ENCODE measurements around the gene PCF11. TPM values are rescaled to one million over a fixed set of nuclear protein-coding genes. Genes with fewer than 3 reads are reported as not detected.

PCF11 gene
- polyA plus RNA-seq, 4 donors: 13.8 to 65.0 (median 21.1) TPM

DNA sequence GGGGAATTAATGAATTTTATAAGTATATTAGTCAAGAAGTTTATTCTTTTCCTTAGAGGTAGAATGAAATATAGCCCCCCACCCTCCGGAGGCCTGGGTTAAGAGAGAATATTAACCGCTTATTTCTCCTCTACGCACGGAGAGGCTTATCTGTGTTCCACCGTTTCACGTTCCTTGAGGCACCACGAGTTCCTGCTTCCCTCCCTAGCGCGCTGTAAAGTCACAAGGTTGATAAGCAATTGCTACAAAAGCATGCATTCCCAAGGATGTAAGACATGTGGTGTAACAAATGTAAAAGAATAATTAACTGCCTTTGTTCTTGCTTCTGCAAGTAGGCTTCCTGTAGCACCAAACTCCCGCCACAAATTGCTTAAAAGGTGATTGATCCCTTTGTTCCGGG, 35.1 kb downstream of the PCF11 start:
- H3K4me1 ChIP-seq (ENCODE audit: control insufficient read depth in 3 of 3, insufficient read depth in 2 of 3, low read depth in 1 of 3, low read length in 2 of 3): peaks cover 1 to 12% (median 6%) of the 10 kb centered on the region in 3 donors
- H3K4me3 ChIP-seq (ENCODE audit: low read depth in 1 of 3, low read length in 3 of 3): peak overlapping the region in 2 of 3 donors; percentile 74 to 78
- DNase-seq: peak; percentile 33 to 73
- H3K27ac ChIP-seq (ENCODE audit: low read depth in 1 of 3, low read length in 2 of 3): peak overlapping the region in 1 of 3 donors; percentile 96
- peaks cover 0 to 28% (median 0%) of the 10 kb centered on the region in 3 donors for H3K36me3 ChIP-seq (ENCODE audit: control insufficient read depth in 3 of 3, insufficient read depth in 2 of 3, low read depth in 1 of 3, low read length in 3 of 3)
- no peaks in the 10 kb centered on the region for H3K9me3 ChIP-seq (ENCODE audit: control insufficient read depth in 2 of 2, insufficient read depth in 1 of 2, low read depth in 1 of 2, low read length in 1 of 2)
- no peaks in the 10 kb centered on the region for H3K27me3 ChIP-seq (ENCODE audit: control insufficient read depth in 3 of 3, insufficient read depth in 3 of 3, low read length in 3 of 3)
- WGBS, 3 donors: 26 to 74% (median 51%) methylated on average over 11 of the region's 11 CpGs
- FAIRE-seq: no peak

DNA sequence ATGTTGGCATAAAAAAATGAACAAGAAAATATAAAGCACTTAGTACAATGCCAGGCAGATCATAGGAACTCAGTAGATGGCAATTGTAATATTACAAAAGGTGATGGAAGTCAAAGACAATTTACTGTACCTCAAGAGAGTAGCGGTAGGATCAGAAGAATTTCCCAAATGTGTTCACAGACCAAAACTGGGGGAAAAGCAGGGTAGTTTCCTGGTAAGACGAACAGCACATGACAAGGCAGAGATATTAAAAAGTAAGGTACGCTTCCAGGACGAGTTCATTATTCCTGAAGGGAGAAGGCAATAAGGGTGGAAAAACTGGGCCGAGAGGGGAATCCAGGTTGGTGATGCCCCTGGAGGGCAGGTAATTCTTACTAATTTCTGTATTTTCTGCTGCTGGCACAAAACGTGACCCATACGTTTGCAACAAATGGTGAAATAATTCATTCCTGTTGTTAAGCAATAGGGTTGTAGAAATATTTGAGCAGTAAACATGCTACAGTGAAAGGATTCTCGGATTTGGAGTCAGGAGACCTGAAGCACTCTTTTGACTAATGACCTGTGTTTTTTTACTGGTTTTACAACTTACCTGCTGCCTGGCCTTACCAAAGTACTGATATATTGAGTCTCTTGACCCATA, 35.8 kb downstream of the PCF11 start:
- DNase-seq (peak in 1 of 2 donors; percentile 11), FAIRE-seq (no peak)
- 2 to 15% (median 13%) methylated on average over 8 of the region's 8 CpGs for whole genome bisulfite sequencing, 3 donors
- H3K4me3 ChIP-seq (ENCODE audit: low read depth in 1 of 3, low read length in 3 of 3): peak overlapping the region; percentile 74 to 78 (median 77)
- no peaks in the 10 kb centered on the region for H3K27me3 ChIP-seq (ENCODE audit: control insufficient read depth in 3 of 3, insufficient read depth in 3 of 3, low read length in 3 of 3)
- H3K27ac ChIP-seq (ENCODE audit: low read depth in 1 of 3, low read length in 2 of 3): peak overlapping the region; percentile 60 to 97 (median 96)
- peaks cover 0 to 25% (median 0%) of the 10 kb centered on the region in 3 donors for H3K36me3 ChIP-seq (ENCODE audit: control insufficient read depth in 3 of 3, insufficient read depth in 2 of 3, low read depth in 1 of 3, low read length in 3 of 3)
- H3K9me3 ChIP-seq (ENCODE audit: control insufficient read depth in 2 of 2, insufficient read depth in 1 of 2, low read depth in 1 of 2, low read length in 1 of 2): no peaks in the 10 kb centered on the region
- H3K4me1 ChIP-seq (ENCODE audit: control insufficient read depth in 3 of 3, insufficient read depth in 2 of 3, low read depth in 1 of 3, low read length in 2 of 3): peaks cover 1 to 12% (median 6%) of the 10 kb centered on the region in 3 donors

DNA sequence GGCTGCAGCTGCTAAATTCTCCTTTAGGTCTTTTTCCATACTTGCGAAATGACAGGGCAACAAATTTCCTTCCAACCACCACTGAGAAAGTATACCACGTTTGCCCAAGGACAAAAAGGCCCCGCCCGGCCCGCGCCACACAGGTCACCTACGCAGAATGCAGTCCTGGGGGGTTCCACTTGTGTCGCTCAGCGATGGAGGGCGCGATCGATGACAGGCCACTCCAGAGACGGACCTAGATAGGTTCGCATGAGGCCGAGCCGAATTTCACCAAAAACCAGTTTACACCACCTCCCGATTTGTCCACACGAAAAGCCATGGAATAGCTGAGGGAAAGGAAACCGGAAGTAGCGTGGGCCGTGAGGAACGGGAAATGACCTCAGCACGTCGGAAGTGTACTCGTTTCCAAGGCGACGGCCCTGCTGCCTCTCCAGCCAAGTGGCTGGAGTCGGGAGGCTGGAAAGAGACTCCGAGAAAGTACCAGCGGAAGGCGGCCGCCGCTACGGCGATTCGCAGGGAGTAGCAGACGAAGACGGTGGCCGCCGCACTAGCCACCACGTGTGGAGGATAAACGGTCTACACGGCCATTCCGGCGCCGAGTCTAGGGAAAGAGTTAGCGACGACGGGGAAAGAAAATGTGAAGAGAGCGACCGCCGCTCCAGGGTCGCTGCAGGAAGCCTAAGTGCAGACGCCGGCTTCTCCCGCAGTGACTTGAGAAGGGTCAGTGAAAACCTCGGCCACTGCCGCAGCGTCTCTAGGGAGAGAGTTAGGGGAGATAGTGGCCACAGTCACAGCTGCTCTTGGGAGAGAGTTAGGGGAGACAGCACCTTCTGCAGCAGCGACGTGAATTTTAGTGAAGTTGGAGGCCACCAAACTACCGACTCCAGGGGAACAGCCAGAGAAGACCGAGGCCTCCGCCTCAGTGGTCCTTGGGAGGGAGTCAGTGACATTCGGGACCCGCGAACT, 36.7 kb downstream of the PCF11 start, which contains the start of gene ANKRD42:
Gene ANKRD42, plus strand, starts transcription at position 398 of the 966 bp plus-strand sequence. CDS start 959 bp downstream, outside the sequence.
- 0 to 1% (median 1%) methylated on average over 67 of the region's 67 CpGs for WGBS, 3 donors
- peak within 1 kb of the TSS; percentile 74 to 78 (median 77) for H3K4me3 ChIP-seq (ENCODE audit: low read depth in 1 of 3, low read length in 3 of 3)
- H3K4me1 ChIP-seq (ENCODE audit: control insufficient read depth in 3 of 3, insufficient read depth in 2 of 3, low read depth in 1 of 3, low read length in 2 of 3): peaks cover 1 to 12% (median 6%) of the 10 kb centered on the region in 3 donors
- no peaks in the 10 kb centered on the region for H3K9me3 ChIP-seq (ENCODE audit: control insufficient read depth in 2 of 2, insufficient read depth in 1 of 2, low read depth in 1 of 2, low read length in 1 of 2)
- DNase-seq (peak; percentile 96 to 99), FAIRE-seq (no peak)
- H3K27me3 ChIP-seq (ENCODE audit: control insufficient read depth in 3 of 3, insufficient read depth in 3 of 3, low read length in 3 of 3): no peaks in the 10 kb centered on the region
- peaks cover 0 to 25% (median 0%) of the 10 kb centered on the region in 3 donors for H3K36me3 ChIP-seq (ENCODE audit: control insufficient read depth in 3 of 3, insufficient read depth in 2 of 3, low read depth in 1 of 3, low read length in 3 of 3)
- H3K27ac ChIP-seq (ENCODE audit: low read depth in 1 of 3, low read length in 2 of 3): peak within 1 kb of the TSS; percentile 75 to 97 (median 96)

DNA sequence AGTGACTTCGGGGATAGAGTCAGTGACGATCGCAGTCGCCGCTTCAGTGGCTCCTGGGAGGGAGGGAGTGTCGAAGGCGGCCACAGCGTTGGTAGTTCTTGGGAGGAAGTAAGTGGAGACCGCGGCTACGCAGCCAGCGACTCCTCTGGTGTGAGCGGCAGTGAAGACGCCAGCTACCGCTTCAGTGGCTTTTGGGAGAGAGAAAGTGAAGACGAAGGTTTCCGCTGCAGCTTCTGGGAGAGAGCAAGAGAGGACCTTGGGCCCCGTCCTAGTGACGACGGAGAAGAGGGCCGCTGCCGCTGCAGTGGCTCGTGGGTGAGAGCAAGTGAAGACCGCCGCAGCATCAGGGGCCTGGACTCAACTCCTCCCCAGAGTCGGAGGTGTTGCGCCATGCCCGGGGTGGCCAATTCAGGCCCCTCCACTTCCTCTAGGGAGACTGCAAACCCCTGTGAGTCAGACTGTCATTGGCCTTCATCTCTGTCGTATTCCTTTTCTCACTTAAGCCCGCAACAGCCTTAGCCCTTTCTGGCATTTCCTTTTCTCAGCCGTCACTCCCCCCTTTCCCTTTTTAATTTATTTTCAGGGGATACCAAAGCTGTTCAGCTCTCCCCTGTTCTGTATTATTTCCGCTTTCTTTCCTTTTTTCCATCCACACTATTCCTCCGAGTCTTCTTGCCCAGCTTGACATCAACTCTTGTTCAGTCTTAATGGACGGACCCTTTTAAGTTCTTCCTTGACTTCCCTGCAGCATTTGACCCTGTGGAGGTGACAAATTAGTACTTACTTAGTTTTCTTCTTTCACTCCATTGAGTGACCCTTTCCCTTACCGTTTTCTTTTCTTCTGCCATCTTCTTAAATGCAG, 37.6 kb downstream of the PCF11 start:
- 2% methylated on average over 35 of the region's 35 CpGs for WGBS, 3 donors
- no peak for FAIRE-seq
- Histone ChIP-seq H3K9me3 (ENCODE audit: control insufficient read depth in 2 of 2, insufficient read depth in 1 of 2, low read depth in 1 of 2, low read length in 1 of 2) (no peaks in the 10 kb centered on the region), H3K27ac (ENCODE audit: low read depth in 1 of 3, low read length in 2 of 3) (peak overlapping the region; percentile 75 to 97 (median 96)), H3K4me3 (ENCODE audit: low read depth in 1 of 3, low read length in 3 of 3) (peak overlapping the region; percentile 74 to 78 (median 77)), H3K36me3 (ENCODE audit: control insufficient read depth in 3 of 3, insufficient read depth in 2 of 3, low read depth in 1 of 3, low read length in 3 of 3) (peaks cover 0 to 20% (median 2%) of the 10 kb centered on the region in 3 donors), H3K27me3 (ENCODE audit: control insufficient read depth in 3 of 3, insufficient read depth in 3 of 3, low read length in 3 of 3) (no peaks in the 10 kb centered on the region), H3K4me1 (ENCODE audit: control insufficient read depth in 3 of 3, insufficient read depth in 2 of 3, low read depth in 1 of 3, low read length in 2 of 3) (peaks cover 1 to 12% (median 6%) of the 10 kb centered on the region in 3 donors)
- peak; percentile 68 to 84 for DNase-seq

DNA sequence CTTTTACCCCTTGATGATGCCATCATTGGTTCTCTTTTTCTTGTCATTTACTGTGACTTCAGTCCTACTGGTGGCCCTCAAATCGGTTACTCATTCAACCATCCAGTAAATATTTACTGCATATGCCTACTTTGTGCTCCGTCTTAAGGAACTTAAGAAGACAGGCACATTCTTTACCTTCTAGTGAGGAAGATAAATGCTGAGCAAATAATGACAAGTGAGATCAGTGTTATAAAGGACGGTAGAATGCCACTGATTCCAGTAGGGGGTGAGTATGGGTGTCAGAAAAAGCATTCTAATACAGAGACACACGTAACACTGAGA, 38.2 kb downstream of the PCF11 start:
- no peaks in the 10 kb centered on the region for H3K9me3 ChIP-seq (ENCODE audit: control insufficient read depth in 2 of 2, insufficient read depth in 1 of 2, low read depth in 1 of 2, low read length in 1 of 2)
- no peak for FAIRE-seq
- H3K4me1 ChIP-seq (ENCODE audit: control insufficient read depth in 3 of 3, insufficient read depth in 2 of 3, low read depth in 1 of 3, low read length in 2 of 3): peaks cover 1 to 12% (median 6%) of the 10 kb centered on the region in 3 donors
- peaks cover 0 to 14% (median 2%) of the 10 kb centered on the region in 3 donors for H3K36me3 ChIP-seq (ENCODE audit: control insufficient read depth in 3 of 3, insufficient read depth in 2 of 3, low read depth in 1 of 3, low read length in 3 of 3)
- no peaks in the 10 kb centered on the region for H3K27me3 ChIP-seq (ENCODE audit: control insufficient read depth in 3 of 3, insufficient read depth in 3 of 3, low read length in 3 of 3)
- H3K27ac ChIP-seq (ENCODE audit: low read depth in 1 of 3, low read length in 2 of 3): peak overlapping the region in 2 of 3 donors; percentile 96 to 97
- peak overlapping the region in 2 of 3 donors; percentile 74 to 78 for H3K4me3 ChIP-seq (ENCODE audit: low read depth in 1 of 3, low read length in 3 of 3)
- DNase-seq: peak in 1 of 2 donors; percentile 32
- 20 to 36% (median 36%) methylated on average over 4 of the region's 4 CpGs for WGBS, 3 donors

DNA sequence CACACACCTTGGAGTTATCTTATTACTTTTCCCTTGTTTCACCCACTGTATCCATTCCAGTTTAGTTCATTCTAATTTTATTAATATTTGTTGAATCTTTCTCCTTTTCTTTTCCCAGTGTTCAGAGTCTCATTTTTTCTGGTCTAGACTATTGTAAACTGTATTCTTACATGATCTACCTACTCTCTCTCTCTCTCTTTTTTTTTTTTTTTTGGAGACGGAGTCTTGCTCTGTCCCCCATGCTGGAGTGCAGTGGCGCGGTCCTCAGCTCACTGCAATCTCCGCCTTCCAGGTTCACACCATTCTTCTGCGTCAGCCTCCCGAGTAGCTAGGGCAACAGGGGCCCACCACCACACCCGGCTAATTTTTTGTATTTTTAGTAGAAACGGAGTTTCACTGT, 38.7 kb downstream of the PCF11 start:
- Histone ChIP-seq H3K27me3 (ENCODE audit: control insufficient read depth in 3 of 3, insufficient read depth in 3 of 3, low read length in 3 of 3) (no peaks in the 10 kb centered on the region), H3K4me3 (ENCODE audit: low read depth in 1 of 3, low read length in 3 of 3) (no peak overlapping the region), H3K27ac (ENCODE audit: low read depth in 1 of 3, low read length in 2 of 3) (no peak overlapping the region), H3K36me3 (ENCODE audit: control insufficient read depth in 3 of 3, insufficient read depth in 2 of 3, low read depth in 1 of 3, low read length in 3 of 3) (peaks cover 0 to 9% (median 2%) of the 10 kb centered on the region in 3 donors), H3K9me3 (ENCODE audit: control insufficient read depth in 2 of 2, insufficient read depth in 1 of 2, low read depth in 1 of 2, low read length in 1 of 2) (no peaks in the 10 kb centered on the region), H3K4me1 (ENCODE audit: control insufficient read depth in 3 of 3, insufficient read depth in 2 of 3, low read depth in 1 of 3, low read length in 2 of 3) (peaks cover 1 to 12% (median 6%) of the 10 kb centered on the region in 3 donors)
- FAIRE-seq: no peak
- WGBS, 3 donors: 92 to 98% (median 96%) methylated on average over 8 of the region's 8 CpGs
- no peak for DNase-seq

DNA sequence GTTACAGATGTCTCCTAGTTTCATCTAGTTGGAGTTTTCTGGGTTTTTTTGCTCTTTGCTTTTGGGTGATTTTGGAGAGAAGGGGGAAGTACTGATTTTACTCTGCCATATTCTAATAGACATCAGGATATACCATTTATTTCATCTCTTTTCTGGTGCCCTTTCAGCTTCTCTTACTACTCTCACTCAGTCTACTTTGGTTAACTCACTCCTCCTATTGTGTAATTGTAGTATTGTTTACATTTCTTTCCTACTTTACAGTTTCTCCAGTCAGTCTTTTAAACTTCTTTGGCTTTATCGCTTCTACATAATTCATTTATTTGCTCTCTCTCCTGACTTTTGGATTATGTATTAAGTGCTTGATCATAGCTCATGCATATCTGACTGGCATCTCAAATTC, 43.1 kb downstream of the PCF11 start:
- FAIRE-seq (no peak), DNase-seq (no peak)
- Histone ChIP-seq H3K36me3 (ENCODE audit: control insufficient read depth in 3 of 3, insufficient read depth in 2 of 3, low read depth in 1 of 3, low read length in 3 of 3) (peaks cover 0 to 3% (median 2%) of the 10 kb centered on the region in 3 donors), H3K4me3 (ENCODE audit: low read depth in 1 of 3, low read length in 3 of 3) (no peak overlapping the region), H3K27ac (ENCODE audit: low read depth in 1 of 3, low read length in 2 of 3) (no peak overlapping the region), H3K9me3 (ENCODE audit: control insufficient read depth in 2 of 2, insufficient read depth in 1 of 2, low read depth in 1 of 2, low read length in 1 of 2) (no peaks in the 10 kb centered on the region), H3K27me3 (ENCODE audit: control insufficient read depth in 3 of 3, insufficient read depth in 3 of 3, low read length in 3 of 3) (no peaks in the 10 kb centered on the region), H3K4me1 (ENCODE audit: control insufficient read depth in 3 of 3, insufficient read depth in 2 of 3, low read depth in 1 of 3, low read length in 2 of 3) (peaks cover 1 to 5% (median 5%) of the 10 kb centered on the region in 3 donors)
- 95 to 98% (median 97%) methylated on average over 1 of the region's 1 CpG for WGBS, 3 donors

Data from small intestine (tissue), 7 donors.